MG63 (cell line): ENCODE data around the gene SFT2D1. TPM values are rescaled to one million over a fixed set of nuclear protein-coding genes. Genes with fewer than 3 reads are reported as not detected.

Source experiments
- DNase-seq: peaks from one replicate; pipeline ENCODE4 v3.0.0-alpha.2; 2020
- H3K27me3 ChIP-seq: fragments of 250-450 bp; sonication (Bioruptor Pico); 2 replicates; pipeline ENCODE4 v1.5.1; 2020; ENCODE audit warnings: mild to moderate bottlenecking, moderate library complexity
- H3K36me3 ChIP-seq: fragments of 250-450 bp; sonication (Bioruptor Pico); 2 replicates; pipeline ENCODE4 v1.5.1; 2020; ENCODE audit warnings: mild to moderate bottlenecking, moderate library complexity
- H3K4me3 ChIP-seq: fragments of 250-450 bp; sonication (Bioruptor Pico); 2 replicates; pipeline ENCODE4 v1.5.1; 2020; ENCODE audit warnings: mild to moderate bottlenecking, moderate library complexity
- H3K9me3 ChIP-seq: fragments of 250-450 bp; sonication (Bioruptor Pico); 2 replicates; pipeline ENCODE4 v1.5.1; 2020; ENCODE audit warnings: mild to moderate bottlenecking, moderate library complexity
- total RNA-seq: library from RNA; depleted of rRNA; stranded (reverse); fragments of >200 nt; shearing (Covaris generic); gene quantifications from 2 replicates; pipeline ENCODE4 v1.2.3, GENCODE V29; 2014; ENCODE audit warnings: low replicate concordance

Gene SFT2D1
- total RNA-seq, 1 experiment from 2014 or later: 28.8 TPM

DNA sequence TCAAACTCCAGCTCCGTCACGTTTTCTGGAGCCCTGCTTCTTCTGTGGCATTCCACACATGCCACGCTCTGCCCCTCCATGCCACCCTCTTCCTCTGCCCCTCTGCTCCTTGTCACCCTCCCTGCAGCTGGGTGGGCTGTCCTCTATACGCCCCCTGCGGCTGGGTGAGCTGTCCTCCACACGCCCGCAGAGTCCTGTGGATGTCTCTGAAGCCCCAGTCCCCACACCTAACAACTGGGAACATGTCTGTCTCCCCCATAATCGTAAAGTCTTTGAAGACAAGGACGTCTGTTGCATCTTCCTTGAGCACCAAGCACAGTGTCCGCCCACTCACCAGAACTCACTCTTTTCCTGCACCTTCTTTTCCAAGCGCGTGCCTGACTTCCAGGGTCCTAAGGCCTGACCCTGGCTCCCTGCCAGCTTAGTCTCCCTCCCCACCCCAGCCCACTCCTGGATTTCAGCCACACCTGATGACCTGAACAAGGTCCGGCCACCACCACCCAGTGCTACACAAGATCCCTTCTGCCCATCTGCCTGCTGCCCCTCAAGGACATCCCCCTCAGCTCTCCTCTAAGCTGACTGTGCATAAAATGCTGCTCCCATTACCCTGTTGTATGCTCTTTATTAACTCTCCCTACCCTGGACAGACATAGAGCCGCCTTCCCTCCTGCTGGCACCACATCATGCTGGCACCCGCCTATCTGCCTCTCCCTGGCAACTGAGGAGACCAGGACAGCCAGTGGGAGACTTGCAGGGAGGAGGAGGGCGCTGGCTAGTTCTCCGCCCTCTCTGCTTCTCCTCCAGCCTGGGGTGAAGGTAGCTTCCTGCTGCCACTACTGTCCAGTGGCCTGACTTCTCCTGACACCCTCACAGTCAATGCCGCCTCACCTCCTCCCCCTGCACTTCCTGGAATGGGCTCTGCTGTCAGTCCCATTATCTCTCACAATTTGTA, 23.4 kb downstream of the SFT2D1 start:
- no peak overlapping the region for H3K4me3 ChIP-seq
- peaks cover 12% of the 10 kb centered on the region for H3K36me3 ChIP-seq
- no peaks in the 10 kb centered on the region for H3K9me3 ChIP-seq
- H3K27me3 ChIP-seq: no peaks in the 10 kb centered on the region
- DNase-seq: peak; percentile 18

GRCh38 chr6:166318227-166318626, 24.1 kb downstream of the SFT2D1 start:
- no peak overlapping the region for H3K4me3 ChIP-seq
- H3K36me3 ChIP-seq: peaks cover 12% of the 10 kb centered on the region
- H3K9me3 ChIP-seq: no peaks in the 10 kb centered on the region
- no peak for DNase-seq
- no peaks in the 10 kb centered on the region for H3K27me3 ChIP-seq

- Histone ChIP-seq H3K9me3 (no peaks in the 10 kb centered on the region), H3K27me3 (no peaks in the 10 kb centered on the region), H3K4me3 (no peak overlapping the region), H3K36me3 (peaks cover 7% of the 10 kb centered on the region)
- DNase-seq: no peak
Observed at GRCh38 chr6:166317261-166318212, 24.8 kb downstream of the SFT2D1 start.

GRCh38 chr6:166315436-166315835, 26.9 kb downstream of the SFT2D1 start:
- H3K9me3 ChIP-seq: no peaks in the 10 kb centered on the region
- no peaks in the 10 kb centered on the region for H3K27me3 ChIP-seq
- no peak for DNase-seq
- H3K36me3 ChIP-seq: peaks cover 3% of the 10 kb centered on the region; the same call in 1 of the 2 replicates
- no peak overlapping the region for H3K4me3 ChIP-seq

GRCh38 chr6:166314454-166314853, 27.9 kb downstream of the SFT2D1 start:
- no peaks in the 10 kb centered on the region for H3K27me3 ChIP-seq
- H3K4me3 ChIP-seq: no peak overlapping the region
- H3K36me3 ChIP-seq: no peaks in the 10 kb centered on the region
- H3K9me3 ChIP-seq: no peaks in the 10 kb centered on the region
- DNase-seq: no peak

DNA sequence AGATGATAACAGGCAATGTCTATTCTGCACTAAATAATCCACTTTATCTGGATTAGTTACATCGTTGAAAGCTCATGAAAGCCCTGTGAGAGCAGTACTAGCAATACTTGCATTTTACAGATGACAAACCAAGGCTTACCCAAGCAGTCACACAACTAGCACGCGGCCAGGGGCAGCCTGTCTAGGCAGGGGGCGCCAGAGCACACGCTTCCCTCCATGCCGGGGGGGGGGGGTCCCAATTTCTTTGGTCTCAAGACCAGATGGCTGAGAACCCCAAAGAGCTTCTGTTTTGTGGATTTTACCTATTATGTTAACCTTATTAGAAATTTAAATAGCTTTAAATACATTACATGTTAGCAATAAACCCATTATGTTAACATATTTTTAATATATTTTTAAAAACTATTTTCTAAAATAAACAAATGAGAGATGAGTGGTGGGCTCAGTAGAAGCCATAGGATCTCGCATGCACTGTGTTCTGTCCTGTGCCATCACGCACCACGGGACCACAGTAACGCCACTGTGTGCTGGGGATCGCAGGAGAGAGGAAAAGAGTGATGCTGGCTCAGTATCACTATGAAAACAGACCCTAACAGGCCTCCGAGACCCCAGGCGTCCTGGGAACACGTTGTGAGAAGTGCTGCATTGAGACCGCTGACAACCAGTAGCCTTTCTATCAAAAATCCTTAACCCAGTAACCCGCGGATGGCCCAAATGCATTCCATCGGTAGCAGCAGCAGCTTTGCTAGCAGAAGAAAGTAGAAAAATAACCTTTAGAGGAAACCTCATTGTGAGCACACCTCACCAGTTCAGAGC, 28.9 kb downstream of the SFT2D1 start:
- no peaks in the 10 kb centered on the region for H3K36me3 ChIP-seq
- no peaks in the 10 kb centered on the region for H3K27me3 ChIP-seq
- H3K9me3 ChIP-seq: no peaks in the 10 kb centered on the region
- H3K4me3 ChIP-seq: no peak overlapping the region
- peak; percentile 38 for DNase-seq

- H3K36me3 ChIP-seq: no peaks in the 10 kb centered on the region
- no peaks in the 10 kb centered on the region for H3K9me3 ChIP-seq
- H3K27me3 ChIP-seq: no peaks in the 10 kb centered on the region
- H3K4me3 ChIP-seq: no peak overlapping the region
- no peak for DNase-seq
Observed at GRCh38 chr6:166312832-166313231, 29.5 kb downstream of the SFT2D1 start.

DNA sequence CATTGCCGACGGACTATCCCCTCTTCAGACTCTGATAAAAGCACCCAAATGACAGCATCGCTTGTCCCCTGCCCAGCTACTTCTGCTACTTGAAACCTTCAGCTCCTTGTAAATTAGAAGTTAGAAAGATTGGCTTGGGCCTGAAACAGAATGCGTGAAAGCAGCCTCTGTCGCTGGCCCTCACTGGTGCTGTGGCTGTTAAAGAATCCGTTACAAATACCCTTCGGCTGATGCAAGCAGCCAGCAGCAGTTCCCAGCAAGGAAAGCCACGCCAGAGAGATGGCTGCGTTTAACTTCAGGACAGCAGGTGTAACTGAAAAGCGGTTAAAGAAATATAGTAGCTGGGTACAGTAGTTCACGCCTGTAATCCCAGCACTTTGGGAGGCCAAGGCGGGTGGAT, 31.7 kb downstream of the SFT2D1 start:
- Histone ChIP-seq H3K4me3 (no peak overlapping the region), H3K36me3 (no peaks in the 10 kb centered on the region), H3K27me3 (no peaks in the 10 kb centered on the region), H3K9me3 (no peaks in the 10 kb centered on the region)
- DNase-seq: no peak

DNA sequence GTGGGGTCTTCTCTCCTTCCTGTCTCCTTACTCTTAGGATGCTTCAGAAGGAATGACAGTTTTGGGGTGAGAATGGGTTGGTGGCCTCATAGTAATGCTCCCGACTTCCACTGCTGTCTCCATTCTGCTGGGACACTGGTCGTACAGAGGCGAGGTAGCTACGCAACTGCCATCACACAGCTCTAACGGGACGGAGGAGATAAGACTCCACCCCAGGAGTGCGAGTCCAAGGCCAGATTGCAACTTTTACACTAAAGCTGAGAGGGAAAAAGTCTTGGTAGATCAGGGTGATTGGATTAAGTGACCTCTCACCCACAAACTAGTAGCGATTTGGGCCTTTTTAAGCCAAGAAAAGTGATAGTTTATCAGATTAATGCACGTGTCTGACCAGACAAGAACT, 32.4 kb downstream of the SFT2D1 start:
- Histone ChIP-seq H3K27me3 (no peaks in the 10 kb centered on the region), H3K4me3 (no peak overlapping the region), H3K9me3 (no peaks in the 10 kb centered on the region), H3K36me3 (no peaks in the 10 kb centered on the region)
- DNase-seq: no peak

DNA sequence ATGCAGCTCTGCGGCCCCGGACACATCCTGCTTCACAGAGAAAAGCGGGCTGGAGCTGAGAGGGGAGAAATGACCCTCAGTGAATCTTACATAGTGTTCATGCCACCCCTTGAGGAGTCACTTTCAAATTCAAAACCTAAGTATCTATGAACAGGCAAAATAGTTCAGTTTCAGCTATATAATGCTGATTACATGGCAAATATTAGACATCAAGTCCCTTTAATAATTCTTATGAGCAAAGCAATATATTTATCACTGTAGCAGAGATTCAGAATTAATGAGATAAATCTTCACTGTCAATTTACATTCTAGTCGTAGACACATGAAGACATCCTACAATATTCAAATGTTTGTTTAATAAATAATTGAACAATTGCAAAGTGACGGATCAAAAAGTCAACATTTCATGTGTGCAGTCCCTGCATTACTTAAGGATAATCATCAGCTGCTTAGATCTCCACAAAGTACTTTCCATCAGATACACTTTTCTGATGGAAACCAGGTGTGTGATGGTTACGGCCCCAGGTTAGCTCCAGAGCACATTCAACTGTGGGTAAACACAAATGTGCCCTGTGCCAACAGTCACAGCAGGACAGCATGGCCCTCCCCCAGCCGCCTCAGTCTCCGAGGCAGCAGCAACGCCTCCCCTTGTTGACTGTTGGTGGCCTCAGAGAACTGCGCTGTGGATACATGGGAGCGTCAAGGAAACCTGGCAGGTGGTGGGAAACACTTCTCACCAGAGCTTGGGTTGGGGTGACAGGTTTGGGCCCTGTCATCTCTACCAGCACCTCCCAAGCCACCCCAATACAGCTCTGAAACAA, 33.4 kb downstream of the SFT2D1 start:
- DNase-seq: no peak
- no peaks in the 10 kb centered on the region for H3K27me3 ChIP-seq
- no peak overlapping the region; the same call in 1 of the 2 replicates for H3K4me3 ChIP-seq

GRCh38 chr6:166308033-166308768, 34.1 kb downstream of the SFT2D1 start, which contains the start of gene PRR18:
TSS of gene PRR18 (minus strand) at chr6:166308392. CDS start at chr6:166308142, 250 bp downstream.
- H3K36me3 ChIP-seq: no peaks in the 10 kb centered on the region
- no peaks in the 10 kb centered on the region for H3K27me3 ChIP-seq
- DNase-seq: peak; percentile 21
- peak within 1 kb of the TSS; percentile 38 for H3K4me3 ChIP-seq
- no peaks in the 10 kb centered on the region for H3K9me3 ChIP-seq

More for the DNA sequence above, 33.4 kb downstream of the SFT2D1 start:
- Histone ChIP-seq H3K36me3 (no peaks in the 10 kb centered on the region), H3K9me3 (no peaks in the 10 kb centered on the region)

DNA sequence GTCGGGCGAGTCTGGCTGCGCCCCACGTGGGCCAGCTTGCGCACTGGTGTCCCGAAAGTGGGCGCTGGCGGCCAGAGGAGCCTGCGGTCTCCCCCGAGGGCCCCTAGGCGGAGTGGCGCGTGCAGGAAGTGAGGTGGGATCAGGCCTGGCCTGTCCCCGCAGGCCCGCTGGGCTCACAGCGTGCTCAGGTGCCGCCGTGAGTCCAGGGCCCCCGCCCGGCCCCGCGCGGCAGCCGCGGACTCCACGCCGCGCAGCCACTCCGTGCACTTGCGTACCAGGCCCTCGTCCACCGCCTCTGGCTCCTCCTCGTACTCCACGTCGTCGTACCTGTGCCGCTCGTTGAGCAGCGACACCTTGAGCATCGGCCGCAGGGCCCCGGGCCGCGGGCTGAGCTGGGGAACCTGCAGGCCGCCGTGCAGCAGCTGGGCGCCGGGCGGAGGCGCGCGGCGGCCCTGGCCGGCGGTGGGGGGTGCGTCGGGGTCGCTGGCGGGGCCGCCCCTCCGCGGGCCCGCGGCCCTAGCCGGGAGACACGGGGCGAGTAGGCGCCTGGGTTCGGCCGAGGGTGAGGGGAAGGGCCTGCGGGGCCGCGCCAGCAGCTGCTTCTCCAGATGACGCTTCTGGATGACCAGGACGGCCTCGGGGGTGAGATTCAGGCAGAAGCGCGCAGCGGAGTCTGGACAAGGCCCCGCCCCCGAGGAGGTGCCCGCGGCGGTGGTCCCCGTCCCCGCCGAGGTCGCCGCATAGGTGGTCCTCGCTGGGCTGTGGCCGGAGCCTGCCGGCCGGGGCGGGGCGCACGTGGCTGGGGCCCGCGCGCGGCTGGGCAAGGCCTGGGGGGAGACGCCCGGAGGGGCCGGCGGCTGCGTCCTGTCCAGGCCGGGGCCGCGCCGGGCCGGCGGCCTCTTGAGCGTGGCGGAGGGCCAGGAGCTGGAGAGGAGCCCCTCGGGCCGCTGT, 35.0 kb downstream of the SFT2D1 start:
- H3K36me3 ChIP-seq: no peaks in the 10 kb centered on the region
- H3K9me3 ChIP-seq: no peaks in the 10 kb centered on the region
- no peak for DNase-seq
- H3K4me3 ChIP-seq: no peak overlapping the region; the same call in 1 of the 2 replicates
- no peaks in the 10 kb centered on the region for H3K27me3 ChIP-seq

- no peak for DNase-seq
- H3K36me3 ChIP-seq: no peaks in the 10 kb centered on the region
- no peak overlapping the region for H3K4me3 ChIP-seq
- no peaks in the 10 kb centered on the region for H3K27me3 ChIP-seq
- no peaks in the 10 kb centered on the region for H3K9me3 ChIP-seq
Observed at GRCh38 chr6:166306378-166307081, 35.8 kb downstream of the SFT2D1 start.
